EL (cell line): ENCODE results near the gene ATP2B2.
A peak's percentile ranks its signal among the peaks of the same experiment; 100 is the strongest.

ENCODE experiments used
- DNase-seq: peaks from one replicate; pipeline ENCODE4 v3.0.0-alpha.2; 2016

ATP2B2 gene

GRCh38 chr3:10379161-10379560, 126.2 kb downstream of the ATP2B2 start:
- DNase-seq, result no peak

GRCh38 chr3:10378742-10379141, 126.6 kb downstream of the ATP2B2 start:
- no peak for DNase-seq

GRCh38 chr3:10378246-10378645, 127.1 kb downstream of the ATP2B2 start:
- DNase-seq, result no peak

- DNase-seq, result no peak
These were observed 128.1 kb downstream of the ATP2B2 start for GRCh38 chr3:10377148-10377725.

GRCh38 chr3:10376353-10376752, 129.0 kb downstream of the ATP2B2 start:
- DNase-seq, result no peak

- DNase-seq, result no peak
These were observed 129.9 kb downstream of the ATP2B2 start for GRCh38 chr3:10375296-10376053.

GRCh38 chr3:10374311-10374710, 131.1 kb downstream of the ATP2B2 start:
- no peak for DNase-seq

GRCh38 chr3:10373686-10374261, 131.6 kb downstream of the ATP2B2 start:
- DNase-seq, result peak; percentile 82

- no peak for DNase-seq
These were observed 133.6 kb downstream of the ATP2B2 start for GRCh38 chr3:10371789-10372188.

GRCh38 chr3:10371167-10371566, 134.2 kb downstream of the ATP2B2 start:
- peak; percentile 46 for DNase-seq

- peak; percentile 65 for DNase-seq
These were observed 135.0 kb downstream of the ATP2B2 start for GRCh38 chr3:10370429-10370828.

- no peak for DNase-seq
These were observed 136.9 kb downstream of the ATP2B2 start for GRCh38 chr3:10368512-10368911.

- DNase-seq, result no peak
These were observed 137.9 kb downstream of the ATP2B2 start for GRCh38 chr3:10367506-10367905.

GRCh38 chr3:10366651-10367101, 138.7 kb downstream of the ATP2B2 start:
- peak; percentile 97 for DNase-seq

- peak; percentile 23 for DNase-seq
These were observed 139.6 kb downstream of the ATP2B2 start for GRCh38 chr3:10365791-10366190.

GRCh38 chr3:10365316-10365715, 140.1 kb downstream of the ATP2B2 start:
- DNase-seq, result no peak

GRCh38 chr3:10364806-10365205, 140.6 kb downstream of the ATP2B2 start:
- no peak for DNase-seq

- no peak for DNase-seq
These were observed 141.5 kb downstream of the ATP2B2 start for GRCh38 chr3:10363935-10364334.

GRCh38 chr3:10361375-10361774, 144.0 kb downstream of the ATP2B2 start:
- no peak for DNase-seq

GRCh38 chr3:10360478-10360877, 144.9 kb downstream of the ATP2B2 start:
- no peak for DNase-seq

GRCh38 chr3:10359761-10360161, 145.6 kb downstream of the ATP2B2 start:
- no peak for DNase-seq

- no peak for DNase-seq
These were observed 146.9 kb downstream of the ATP2B2 start for GRCh38 chr3:10358309-10358980.

GRCh38 chr3:10357592-10358308, 147.6 kb downstream of the ATP2B2 start:
- DNase-seq, result peak; percentile 95
